HepG2 (cell line): ENCODE measurements around the gene SCEL. TPM values are rescaled to one million over a fixed set of nuclear protein-coding genes. Genes with fewer than 3 reads are reported as not detected.

Experiments used
- ATAC-seq: fragments of 200-7000 bp; cut with Tn5 transposase; 3 replicates; pipeline ENCODE4 v1.9.1; 2020; ENCODE audit warnings: mild to moderate bottlenecking, moderate library complexity
- BruUV-seq: library from RNA; stranded (reverse); fragments of 400-500 nt; replicated peaks from 2 replicates; lab custom pipeline; 2021; lab: Mats Ljungman, UMichigan
- CTCF ChIA-PET: fragments of 300-600 bp; formaldehyde crosslinking; extraction: SDS; loops from one replicate; lab custom pipeline; 2021; ENCODE audit warnings: low total read pairs, inconsistent platforms, low intra/inter-chr PET ratio; lab: Yijun Ruan, JAX
- POLR2A ChIA-PET: fragments of 350-600 bp; sonication (Branson Sonifier 250); formaldehyde crosslinking; loops from one replicate; lab custom pipeline; 2020; ENCODE audit warnings: antibody characterized with exemption, inconsistent platforms; lab: Yijun Ruan, JAX
- DNase-seq: peaks from one replicate; pipeline ENCODE4 v3.0.0-alpha.2; 2015; ENCODE audit warnings: low spot score
- FAIRE-seq: peaks from 3 replicates; lab custom pipeline; 2011; peaks lifted over from hg19 to GRCh38; lab: Jason Lieb, UNC
- H2AFZ ChIP-seq: one replicate; pipeline ENCODE4 v1.6.1; 2011; ENCODE audit warnings: low read length, inconsistent platforms
- H3K27ac ChIP-seq: fragments of 300-600 bp; 3 replicates; pipeline ENCODE4 v1.8.0; 2011; ENCODE audit warnings: mixed run types, mild to moderate bottlenecking, mixed read lengths, low read length, inconsistent platforms; ENCODE audit not compliant: insufficient read depth; ENCODE audit errors: extremely low read length
- H3K27me3 ChIP-seq, 2 experiments: fragments of 200-600 bp in 1 of 2; 2 replicates in 1 of 2; 3 replicates in 1 of 2; pipeline versions ENCODE4 v1.6.0 to v1.8.0; 2011; ENCODE audit warnings: low read length in 2 of 2, mild to moderate bottlenecking in 2 of 2, moderate library complexity in 2 of 2, inconsistent platforms in 1 of 2; ENCODE audit not compliant: insufficient read depth in 2 of 2, control insufficient read depth in 1 of 2
- H3K36me3 ChIP-seq, 2 experiments: fragments of 200-600 bp in 1 of 2; replicated peaks in 1 of 2; 2 replicates in 1 of 2; 3 replicates in 1 of 2; pipeline versions ENCODE4 v1.5.1 to v1.8.0; 2011; ENCODE audit warnings: low read length in 2 of 2, inconsistent platforms in 1 of 2; ENCODE audit not compliant: insufficient read depth in 2 of 2, control insufficient read depth in 1 of 2
- H3K4me1 ChIP-seq: 2 replicates; pipeline ENCODE4 v1.5.1; 2012; ENCODE audit warnings: low read length, inconsistent platforms; ENCODE audit not compliant: insufficient read depth
- H3K4me2 ChIP-seq: 2 replicates; pipeline ENCODE4 v1.6.0; 2011; ENCODE audit warnings: low read depth, low read length, inconsistent platforms
- H3K4me3 ChIP-seq, 3 experiments: fragments of 200-600 bp in 1 of 3; sonication (generic), shearing (Covaris generic) in 1 of 3; replicated peaks in 1 of 3; 2 replicates each; pipeline ENCODE4 v1.5.1; 2011 to 2016; ENCODE audit warnings: low read length in 3 of 3, inconsistent platforms in 2 of 3, low read depth in 2 of 3, mild to moderate bottlenecking in 2 of 3, control low read depth in 1 of 3, mixed read lengths in 1 of 3; ENCODE audit not compliant: insufficient read depth in 1 of 3
- H3K79me2 ChIP-seq: one replicate; pipeline ENCODE4 v1.6.1; 2011; ENCODE audit warnings: low read length, inconsistent platforms; ENCODE audit not compliant: insufficient read depth
- H3K9ac ChIP-seq: 2 replicates; pipeline ENCODE4 v1.6.0; 2011; ENCODE audit warnings: mild to moderate bottlenecking, low read depth, low read length, inconsistent platforms; ENCODE audit not compliant: insufficient read depth
- H3K9me3 ChIP-seq: 2 replicates; pipeline ENCODE4 v1.5.1; 2012; ENCODE audit warnings: mild to moderate bottlenecking, low read length
- H4K20me1 ChIP-seq: 2 replicates; pipeline ENCODE4 v1.6.0; 2011; ENCODE audit warnings: inconsistent platforms, mild to moderate bottlenecking, low read length, moderate library complexity; ENCODE audit not compliant: insufficient read depth
- KAT7 ChIP-seq: IDR thresholded peaks from 2 replicates; pipeline ENCODE4 v1.6.1; 2018; ENCODE audit warnings: borderline replicate concordance, missing compliant biosample characterization
- NFE2L2 ChIP-seq: fragments of 150-350 bp; IDR thresholded peaks from 2 replicates; pipeline ENCODE4 v1.6.1; 2014; ENCODE audit warnings: low read length
- REST ChIP-seq, 2 experiments: IDR thresholded peaks; 2 replicates each; pipeline ENCODE4 v1.6.1; 2011 to 2012; ENCODE audit warnings: low read length in 2 of 2, borderline replicate concordance in 1 of 2, low read depth in 1 of 2, mild to moderate bottlenecking in 1 of 2, moderate library complexity in 1 of 2
- SAFB2 ChIP-seq: sonication (generic); formaldehyde crosslinking; IDR thresholded peaks from 2 replicates; pipeline ENCODE4 v1.5.1; 2020; ENCODE audit warnings: missing genetic modification reagents, low read depth, mild to moderate bottlenecking, borderline replicate concordance
- STAG1 ChIP-seq: sonication (generic); formaldehyde crosslinking; IDR thresholded peaks from 2 replicates; pipeline ENCODE4 v1.4.0; 2020; ENCODE audit warnings: missing genetic modification reagents
- WGBS: methylation state at CpG from one replicate; pipeline ENCODE4 v1.1.6; 2017; ENCODE audit warnings: low lambda C conversion rate; 5-methylcytosine and 5-hydroxymethylcytosine counted together
- in situ Hi-C: cut with HindIII; loops from 2 replicates; pipeline ENCODE4 v1.10.0; 2017; ENCODE audit warnings: low pct_unique_long_range_greater_than_20kb; ENCODE audit not compliant: extremely low pct_ligation_motif_present
- intact Hi-C: fragments of 100-400 bp; cut with micrococcal nuclease; formaldehyde crosslinking; loops from one replicate; pipeline ENCODE4 v1.10.0; 2022; ENCODE audit not compliant: unreplicated experiment
- polyA plus RNA-seq, 8 experiments: library from polyadenylated mRNA; depleted of rRNA in 3 of 8; stranded (reverse) in 7 of 8; unstranded in 1 of 8; fragments of >200 nt; fragmentation: Illumina TruSeq in 4 of 8; extraction: Trizol in 4 of 8; gene quantifications; 2 replicates each; pipeline versions ENCODE4 v1.2.1 to v1.2.3, GENCODE V29; 2011 to 2016; ENCODE audit warnings: low read depth in 4 of 8, missing spikeins in 1 of 8, mixed read lengths in 1 of 8; ENCODE audit not compliant: insufficient read depth in 1 of 8
- total RNA-seq, 5 experiments: library from RNA; depleted of rRNA; stranded (reverse); fragments of >200 nt; fragmentation: Illumina TruSeq; extraction: Trizol; gene quantifications; 2 replicates each; pipeline ENCODE4 v1.2.3, GENCODE V29; 2016; ENCODE audit warnings: low read depth in 1 of 5
- TF ChIP-seq, protein P1 (sequence below): sonication (generic); formaldehyde crosslinking; IDR thresholded peaks from 2 replicates; pipeline ENCODE4 v1.5.0; 2020; ENCODE audit warnings: mild to moderate bottlenecking, missing genetic modification reagents, moderate library complexity

The SCEL gene
- total and polyA plus RNA-seq, 2 of the 13 experiments (the other 11 are each of a cell fraction or from before 2014, with no cell fraction given) = not detected

GRCh38 chr13:77563111-77563510, 27.6 kb downstream of the SCEL start (continued):
- peak; percentile 18 to 91 for TF ChIP-seq REST (IDR thresholded peaks at IDR 0.05; ENCODE audit: borderline replicate concordance in 1 of 2, low read depth in 1 of 2, low read length in 2 of 2)
- TF ChIP-seq KAT7 = no peak

- Histone ChIP-seq H3K9me3 (no peaks in the 10 kb centered on the region), H4K20me1 (no peaks in the 10 kb centered on the region), H2AFZ (no peak overlapping the region), H3K79me2 (no peaks in the 10 kb centered on the region), H3K36me3 (no peaks in the 10 kb centered on the region), H3K4me1 (no peaks in the 10 kb centered on the region), H3K27ac (no peak overlapping the region), H3K4me3 (no peak overlapping the region), H3K4me2 (no peak overlapping the region), H3K27me3 (no peaks in the 10 kb centered on the region), H3K9ac (no peak overlapping the region)
- in situ Hi-C loops (no loop called here), intact Hi-C loops (no loop called here)
- FAIRE-seq (no peak), ATAC-seq (0 out of 3 replicates have a peak, but pooled peaks have one; percentile 42), DNase-seq (peak; percentile 3)
- BruUV-seq = no TSS peak
- 2% methylated on average over 2 of the region's 2 CpGs for WGBS
- TF ChIP-seq NFE2L2 (no peak), SAFB2 (CRISPR knock-in tag) (no peak), STAG1 (CRISPR knock-in tag) (peak; percentile 60)
- TF ChIP-seq, protein P1, sequence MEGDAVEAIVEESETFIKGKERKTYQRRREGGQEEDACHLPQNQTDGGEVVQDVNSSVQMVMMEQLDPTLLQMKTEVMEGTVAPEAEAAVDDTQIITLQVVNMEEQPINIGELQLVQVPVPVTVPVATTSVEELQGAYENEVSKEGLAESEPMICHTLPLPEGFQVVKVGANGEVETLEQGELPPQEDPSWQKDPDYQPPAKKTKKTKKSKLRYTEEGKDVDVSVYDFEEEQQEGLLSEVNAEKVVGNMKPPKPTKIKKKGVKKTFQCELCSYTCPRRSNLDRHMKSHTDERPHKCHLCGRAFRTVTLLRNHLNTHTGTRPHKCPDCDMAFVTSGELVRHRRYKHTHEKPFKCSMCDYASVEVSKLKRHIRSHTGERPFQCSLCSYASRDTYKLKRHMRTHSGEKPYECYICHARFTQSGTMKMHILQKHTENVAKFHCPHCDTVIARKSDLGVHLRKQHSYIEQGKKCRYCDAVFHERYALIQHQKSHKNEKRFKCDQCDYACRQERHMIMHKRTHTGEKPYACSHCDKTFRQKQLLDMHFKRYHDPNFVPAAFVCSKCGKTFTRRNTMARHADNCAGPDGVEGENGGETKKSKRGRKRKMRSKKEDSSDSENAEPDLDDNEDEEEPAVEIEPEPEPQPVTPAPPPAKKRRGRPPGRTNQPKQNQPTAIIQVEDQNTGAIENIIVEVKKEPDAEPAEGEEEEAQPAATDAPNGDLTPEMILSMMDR = peak; percentile 43
- ChIA-PET POLR2A (no interaction called here), CTCF (no interaction called here)
These were observed 30.1 kb downstream of the SCEL start for GRCh38 chr13:77565635-77566034.
